ENCODE data around the gene TBX21.

- no peak for TF ChIP-seq CTCF (IDR thresholded peaks at IDR 0.05 in 8 of 11, conservative IDR thresholded peaks at IDR 0.05 in 3 of 11)
- TF ChIP-seq POLR2A (IDR thresholded peaks at IDR 0.05), result no peak
- no peak for TF ChIP-seq POLR2AphosphoS5 (IDR thresholded peaks at IDR 0.05)
These were observed 513 bp upstream of the TBX21 start for GRCh38 chr17:47732399-47733046.

Measured in spleen (tissue), 7 donors.